NK-92 (cell line): Measurements from ENCODE around the gene ZNF497.
A peak's percentile ranks its signal among the peaks of the same experiment; 100 is the strongest.
"Not testable (repeated sequence)": the region's sequence is repeated elsewhere in the genome, so short reads cannot be mapped to it uniquely, and the experiment has no call there.

Experiments
- DNase-seq: peaks from one replicate; lab custom pipeline; 2025; ENCODE audit not compliant: unreplicated experiment; lab: John Stamatoyannopoulos, UW

Gene ZNF497

DNA sequence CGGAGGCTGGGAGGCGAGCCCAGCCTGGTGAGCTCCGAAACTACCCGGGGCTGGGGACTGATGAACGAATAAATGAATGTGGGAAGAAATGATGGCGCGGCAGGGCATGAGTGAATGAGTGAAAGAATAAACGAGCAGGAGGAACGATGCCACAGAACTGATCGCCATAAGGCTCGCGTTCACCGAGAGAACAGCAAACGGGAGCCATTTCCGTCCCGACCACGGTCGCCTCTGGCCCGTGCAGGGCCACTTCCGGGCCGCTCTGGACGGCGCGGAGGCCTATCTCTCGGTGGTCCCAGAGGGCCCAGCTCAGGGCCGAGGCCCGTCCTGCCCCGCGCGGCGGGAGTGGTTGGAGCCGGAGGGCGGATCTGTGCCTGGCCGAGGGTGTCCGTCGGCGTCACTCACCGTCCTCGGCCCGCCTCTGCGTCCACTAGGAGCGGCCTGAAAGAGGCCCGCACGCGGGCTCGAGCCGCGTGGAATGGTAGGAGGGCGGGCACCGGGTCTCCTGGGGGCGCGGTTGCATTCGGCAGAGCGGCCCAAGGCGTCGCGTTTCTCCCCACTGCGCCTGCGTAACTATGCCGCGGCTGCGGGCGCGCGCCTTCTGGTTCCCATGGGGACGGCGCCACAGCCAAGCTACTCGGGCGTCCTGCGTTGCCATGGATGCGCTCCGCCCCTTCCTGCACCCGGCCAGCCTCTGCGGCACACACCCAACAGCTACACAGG, at the start of gene ZNF497:
Gene ZNF497, minus strand, starts transcription at position 480 of the 723 bp plus-strand sequence. CDS start 5,116 bp downstream, outside the sequence.
- peak; percentile 63 for DNase-seq

DNA sequence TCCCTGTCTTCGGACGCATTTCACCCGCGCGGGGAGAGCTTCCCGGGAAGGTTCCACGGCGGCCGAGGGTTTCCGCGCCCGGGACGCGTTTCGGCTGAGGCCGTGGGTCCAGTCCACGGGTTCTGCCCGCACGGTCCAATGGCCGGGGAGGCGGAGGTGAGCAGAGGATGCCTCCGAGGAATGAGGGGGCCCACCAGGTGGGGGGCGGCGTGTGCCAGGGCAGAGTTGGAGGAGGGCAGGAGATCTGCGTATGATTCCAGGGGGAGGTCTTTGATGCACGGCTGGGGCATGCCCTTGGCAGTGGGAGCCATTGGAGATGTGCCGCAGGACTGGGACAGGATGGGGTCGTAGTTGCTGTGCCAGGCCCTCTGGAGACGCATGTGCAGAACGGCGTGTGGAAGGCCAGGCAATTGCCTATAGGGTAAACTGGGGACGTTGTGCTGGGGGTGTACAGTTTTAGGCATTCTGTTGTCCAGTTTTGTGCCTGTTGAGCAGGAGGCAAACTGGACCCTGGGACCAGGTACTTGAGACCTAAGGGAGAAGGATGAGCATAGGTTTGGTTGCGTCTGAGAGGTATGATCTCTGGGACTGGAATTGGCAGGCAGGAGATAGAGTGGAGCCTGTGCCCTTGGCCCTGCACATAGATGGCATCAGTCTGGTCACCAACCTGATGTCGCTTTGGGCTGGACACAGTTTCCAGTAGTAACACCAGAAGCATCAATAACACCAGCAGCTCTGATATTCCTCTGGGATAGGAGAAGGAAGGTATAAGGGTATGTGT, 46.6 kb upstream of the ZNF497 start:
- no peak for DNase-seq

DNA sequence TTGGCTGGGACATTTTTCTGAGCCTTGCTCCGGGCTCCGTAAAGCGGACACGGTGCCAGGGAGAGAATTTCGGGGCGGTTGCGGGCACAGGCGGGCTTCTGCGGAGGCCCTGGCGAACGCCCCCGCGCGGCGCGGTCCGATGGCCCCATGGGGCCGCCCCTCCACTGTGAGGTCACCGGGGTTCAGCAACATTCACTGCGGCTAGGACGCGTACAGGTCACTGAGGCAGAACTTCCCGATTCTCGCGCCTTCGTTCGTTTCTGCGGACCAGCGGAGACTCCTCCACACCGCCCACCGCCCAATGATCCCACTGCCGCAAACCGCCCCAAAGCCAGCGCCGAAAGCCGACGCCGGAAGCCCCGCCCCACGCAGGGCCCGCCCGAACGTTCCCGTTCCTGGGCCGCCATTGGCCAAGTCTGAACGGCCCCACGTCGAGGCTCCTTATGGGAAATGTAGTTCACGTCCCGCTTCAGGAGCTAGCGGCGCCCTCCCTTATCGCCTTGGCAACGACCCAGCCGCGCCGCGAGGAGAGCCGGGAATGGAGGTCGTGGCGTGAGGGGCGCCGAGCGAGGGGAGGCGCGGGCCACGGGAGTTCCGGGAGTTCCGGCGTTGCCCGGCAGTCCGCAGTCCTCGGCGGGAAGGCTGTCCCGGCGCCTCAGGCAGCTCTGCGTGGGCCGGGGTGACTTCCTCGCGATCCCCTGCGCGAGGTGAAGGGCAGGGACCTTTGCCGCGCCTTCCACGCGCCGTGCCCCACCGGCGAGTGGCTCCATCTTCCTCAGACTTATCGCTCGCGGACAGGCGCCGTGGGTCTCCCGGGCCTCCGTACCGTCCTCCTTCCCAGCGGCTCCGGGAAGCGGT, 45.8 kb upstream of the ZNF497 start, which contains the start of gene ZNF584:
Gene ZNF584, plus strand, starts transcription at position 498 of the 858 bp plus-strand sequence. CDS start 499 bp downstream, outside the sequence.
- DNase-seq = peak; percentile 59

DNA sequence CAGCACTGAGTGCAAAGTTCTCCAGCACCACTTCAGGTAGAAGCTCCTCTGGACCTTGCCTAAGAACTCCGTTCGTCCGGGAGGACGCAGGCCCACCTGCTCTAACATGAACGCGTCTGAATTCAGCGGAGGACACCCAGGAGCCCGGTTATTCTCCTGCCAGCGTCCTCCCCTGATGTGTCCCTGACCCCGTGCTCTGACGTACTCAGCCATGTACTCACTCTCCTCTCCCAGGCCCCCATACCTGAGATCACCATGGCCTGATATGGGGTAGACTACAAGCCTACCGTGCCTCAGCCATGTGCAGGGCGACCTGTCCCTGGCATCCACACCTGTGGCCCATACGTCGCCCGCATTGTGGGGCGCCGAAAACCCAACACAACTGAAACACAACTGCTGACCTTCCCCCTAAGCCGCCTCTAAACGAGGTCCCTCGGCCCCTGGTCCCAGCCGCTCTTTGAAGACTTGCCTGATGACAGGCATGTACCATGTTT, 45.2 kb upstream of the ZNF497 start:
- DNase-seq = no peak

DNA sequence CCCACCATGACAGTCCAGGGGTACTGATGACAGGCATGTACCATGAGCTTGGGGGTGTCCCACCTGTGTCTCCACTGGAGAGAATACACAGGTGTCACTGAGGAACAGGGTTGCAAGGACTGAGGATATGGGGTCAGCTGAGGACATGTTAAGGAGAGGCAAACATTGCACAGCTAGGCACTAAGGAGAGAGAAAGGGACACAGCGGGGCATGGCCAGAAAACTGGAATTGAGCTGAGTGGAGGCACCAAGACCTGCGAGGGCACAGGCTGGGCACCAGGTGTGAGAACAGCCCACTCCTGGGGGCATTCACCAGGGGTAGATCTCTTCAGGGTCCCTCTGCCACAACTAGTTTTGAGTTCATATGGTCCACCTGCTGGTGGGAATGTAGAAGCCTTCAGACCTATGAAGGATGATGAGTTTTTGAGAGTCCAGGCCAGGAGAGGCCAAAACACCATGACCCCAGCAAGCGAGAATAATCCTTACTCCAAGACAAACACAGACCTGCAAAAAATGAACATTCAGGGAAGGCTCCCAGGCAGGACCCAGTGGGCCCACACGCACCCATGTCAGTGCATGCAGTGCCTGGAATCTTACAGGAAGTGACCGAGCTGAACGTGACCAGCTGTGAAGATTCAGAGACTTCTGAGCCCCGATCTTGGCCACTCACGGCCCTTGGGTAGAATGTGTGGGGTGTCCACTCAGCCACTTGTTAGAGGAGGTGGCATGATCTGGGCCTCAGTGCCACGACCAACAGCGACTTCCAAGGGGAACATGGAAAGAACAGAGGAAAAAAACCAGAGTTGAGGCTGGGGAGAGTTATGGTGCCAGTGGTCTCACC, 44.5 kb upstream of the ZNF497 start:
- DNase-seq = no peak

DNA sequence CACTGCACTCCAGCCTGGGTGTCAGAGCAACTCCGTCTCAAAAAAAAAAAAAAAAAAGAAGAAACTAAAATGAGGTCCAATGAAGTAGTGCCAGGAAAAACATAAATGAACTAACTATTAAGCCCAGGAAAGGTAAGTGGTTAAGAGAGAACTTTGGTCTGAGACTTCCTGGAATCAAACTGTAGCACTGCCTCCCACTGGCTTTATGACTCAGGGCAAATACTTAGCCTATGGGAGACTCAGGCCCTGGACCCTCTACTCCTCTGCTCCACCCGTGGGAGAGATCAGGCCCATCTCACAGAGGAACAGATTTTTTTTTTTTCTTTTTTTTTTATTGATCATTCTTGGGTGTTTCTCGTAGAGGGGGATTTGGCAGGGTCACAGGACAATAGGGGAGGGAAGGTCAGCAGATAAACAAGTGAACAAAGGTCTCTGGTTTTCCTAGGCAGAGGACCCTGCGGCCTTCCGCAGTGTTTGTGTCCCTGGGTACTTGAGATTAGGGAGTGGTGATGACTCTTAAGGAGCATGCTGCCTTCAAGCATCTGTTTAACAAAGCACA, 41.4 kb upstream of the ZNF497 start:
- not testable (repeated sequence) for DNase-seq

DNA sequence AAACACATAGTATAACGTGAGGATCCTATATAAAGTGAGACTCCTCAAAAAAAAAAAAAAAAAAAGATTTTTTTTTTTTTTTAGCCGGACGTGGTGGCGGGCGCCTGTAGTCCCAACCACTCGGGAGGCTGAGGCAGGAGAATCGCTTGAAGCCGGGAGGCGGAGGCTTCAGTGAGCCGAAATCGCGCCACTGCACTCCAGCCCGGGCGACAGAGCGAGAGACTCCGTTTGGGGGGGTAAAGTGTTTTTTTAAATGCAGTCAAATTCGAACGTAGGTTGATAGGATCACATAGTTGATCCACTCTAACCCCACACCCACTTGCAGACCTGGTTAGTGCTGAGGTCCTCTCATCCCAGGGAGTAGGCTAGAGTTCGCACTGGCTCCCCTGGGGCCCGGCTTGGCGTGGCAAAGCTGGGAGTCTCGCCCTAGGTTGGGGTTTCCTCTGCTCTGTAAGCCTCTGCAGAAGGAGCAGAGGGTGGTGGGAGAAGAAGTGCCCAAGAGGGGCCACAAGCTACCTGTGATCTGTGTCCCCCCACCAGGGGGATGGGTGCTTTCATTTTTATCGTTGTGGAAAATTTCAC, 39.4 kb upstream of the ZNF497 start:
- DNase-seq = no peak

DNA sequence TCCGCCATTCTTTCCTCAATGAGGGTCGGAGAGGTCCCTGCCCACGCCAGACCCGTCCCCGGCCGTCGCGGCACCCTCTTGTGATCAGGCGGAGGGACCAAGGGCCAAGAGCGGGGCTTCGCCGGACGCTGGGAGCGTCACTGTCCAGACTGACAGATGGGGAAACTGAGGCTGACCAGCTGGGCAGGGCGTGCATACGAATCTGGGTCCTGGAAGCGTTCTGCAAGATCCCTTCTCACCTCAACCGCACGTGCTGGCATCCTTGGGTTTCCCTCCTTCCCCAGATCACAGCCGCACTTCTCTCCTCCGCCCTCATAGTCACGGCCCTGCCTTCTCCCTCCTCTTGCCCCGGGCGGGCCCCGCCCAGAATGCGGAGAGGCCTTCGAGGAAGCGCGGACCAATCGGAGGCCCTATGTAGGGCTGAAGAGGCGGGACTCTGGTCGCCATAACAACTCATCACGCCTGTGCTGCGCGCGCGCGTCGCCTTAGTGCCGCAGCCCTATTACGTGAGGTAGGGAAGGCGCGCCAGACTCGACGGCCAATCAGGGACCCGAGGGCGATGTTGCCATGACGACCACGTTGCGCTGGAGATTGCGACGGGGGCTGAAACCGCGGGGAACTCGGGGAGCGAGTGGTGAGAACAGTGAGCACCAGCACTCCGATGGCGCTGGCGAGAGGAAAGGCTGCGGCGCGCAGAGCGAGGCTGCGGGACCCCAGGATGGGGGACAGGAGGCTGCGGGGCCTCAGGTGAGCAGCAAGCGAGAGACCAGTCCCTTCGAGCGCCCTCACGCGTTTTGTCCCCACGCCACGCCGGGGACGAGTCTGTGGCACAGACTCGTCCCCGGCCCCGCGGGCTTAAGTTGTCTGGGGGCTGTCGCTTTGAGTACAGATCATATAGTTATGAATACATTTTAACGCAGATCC, 38.6 kb upstream of the ZNF497 start:
- peak; percentile 94 for DNase-seq

DNA sequence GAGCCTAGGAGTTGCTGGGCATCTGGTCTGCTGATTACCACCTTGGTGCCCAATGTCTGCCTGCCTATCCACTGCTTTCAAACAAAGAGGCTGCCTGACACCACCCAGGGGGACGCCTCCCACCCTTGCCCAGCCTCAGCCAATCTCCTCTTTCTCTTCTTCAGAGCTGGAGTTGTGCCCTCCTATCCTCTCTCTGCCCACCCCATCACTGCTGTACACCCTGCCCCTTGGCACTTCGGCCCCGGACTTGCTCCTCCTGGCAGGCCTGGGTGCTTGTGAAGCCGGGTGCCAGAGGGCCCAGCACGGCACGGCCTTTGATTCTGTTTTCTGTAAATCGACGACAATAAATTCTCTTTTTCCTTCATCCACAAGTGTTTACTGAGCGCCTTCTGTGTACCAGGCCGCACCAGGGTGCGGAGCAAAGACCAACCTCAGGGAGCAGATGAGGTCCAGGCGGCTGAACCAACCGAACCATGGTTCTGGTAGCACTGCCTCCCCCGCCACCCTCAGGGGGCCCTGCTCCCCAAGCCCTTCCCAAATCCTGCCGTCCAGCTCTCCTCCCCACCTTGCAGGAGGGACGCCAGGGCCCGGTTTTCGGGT, 37.9 kb upstream of the ZNF497 start:
- DNase-seq = no peak

DNA sequence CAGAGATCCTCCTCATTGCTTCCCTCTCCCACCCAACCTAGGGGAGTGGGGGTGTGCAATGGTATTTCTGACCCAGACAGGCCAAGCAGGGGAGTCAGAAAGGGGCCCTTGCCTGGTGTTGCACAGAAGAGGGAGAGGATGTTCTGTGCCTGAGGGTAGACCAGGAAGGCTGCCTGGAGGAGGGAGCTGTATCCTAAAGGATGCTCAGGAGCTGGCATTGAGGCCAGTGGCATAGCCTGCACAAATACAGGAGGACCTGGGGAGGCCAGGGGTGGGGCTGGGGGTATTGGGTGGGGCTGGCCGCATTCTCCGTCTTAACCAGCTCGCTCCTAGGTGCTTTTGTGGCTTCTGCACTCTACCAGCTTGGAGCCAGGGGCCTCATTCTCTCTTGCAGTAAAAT, 37.4 kb upstream of the ZNF497 start:
- DNase-seq = no peak

DNA sequence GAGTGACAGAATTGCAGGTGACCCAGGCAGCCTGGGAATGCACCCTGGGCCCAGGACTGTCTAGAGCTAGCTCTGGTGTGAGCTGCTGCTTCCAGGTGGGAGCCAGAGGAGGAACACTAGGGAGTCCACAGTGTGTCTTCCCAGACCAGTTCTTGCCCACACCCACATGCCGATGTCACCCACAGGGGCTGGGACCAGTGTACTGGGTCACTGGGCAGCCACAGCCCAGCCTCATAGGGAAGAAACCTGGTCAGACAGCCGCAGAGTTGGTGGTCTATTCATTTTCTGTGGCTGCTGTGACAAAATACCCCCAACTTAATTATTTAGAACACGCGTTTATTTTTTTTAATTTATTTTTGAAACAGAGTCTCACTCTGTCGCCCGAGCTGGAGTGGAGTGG, 36.0 kb upstream of the ZNF497 start:
- DNase-seq = no peak

DNA sequence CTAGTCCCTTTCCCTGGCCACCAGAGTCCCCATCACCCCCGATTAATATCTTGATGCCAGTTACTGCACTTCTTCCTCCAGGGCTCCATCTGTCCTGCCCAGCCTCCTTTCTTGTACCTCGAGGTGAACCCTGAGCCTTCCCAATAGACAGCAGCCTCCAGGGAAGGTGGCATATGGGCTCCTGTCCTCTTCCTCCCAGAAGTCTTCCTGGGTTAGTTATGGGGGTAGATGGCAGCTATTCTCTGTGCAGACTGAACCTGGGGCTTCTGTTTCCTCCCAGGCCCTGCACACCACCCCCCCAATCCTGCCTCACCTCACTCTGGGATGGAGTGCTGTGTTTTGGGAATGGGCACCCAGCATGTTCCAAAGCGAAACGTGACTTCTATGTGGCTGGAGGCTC, 35.5 kb upstream of the ZNF497 start:
- no peak for DNase-seq

DNA sequence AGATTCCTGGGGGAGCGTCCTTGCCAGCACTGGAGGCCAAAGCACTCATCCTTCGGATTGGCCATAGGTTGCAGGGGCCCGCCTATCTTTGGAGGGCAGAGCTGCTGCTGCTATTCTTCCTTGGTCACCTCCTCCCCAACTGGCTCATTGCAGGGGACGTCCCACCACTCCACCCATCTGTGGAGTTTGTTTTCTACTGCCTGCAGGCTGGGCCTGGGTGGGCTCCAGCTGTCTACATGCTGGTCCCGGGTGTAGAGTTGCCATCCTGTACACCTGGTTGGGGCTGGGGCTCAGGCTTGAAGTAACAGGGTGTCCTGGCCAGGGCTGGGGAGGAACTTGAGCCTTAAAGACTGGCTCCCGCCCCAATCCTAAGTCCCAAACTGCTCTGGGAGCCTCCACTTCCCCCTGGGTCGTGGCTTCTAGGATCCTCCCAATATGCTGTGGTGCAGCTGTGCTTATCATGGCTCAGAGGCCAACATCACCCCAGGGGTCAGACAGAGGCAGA, 35.0 kb upstream of the ZNF497 start:
- DNase-seq = no peak

DNA sequence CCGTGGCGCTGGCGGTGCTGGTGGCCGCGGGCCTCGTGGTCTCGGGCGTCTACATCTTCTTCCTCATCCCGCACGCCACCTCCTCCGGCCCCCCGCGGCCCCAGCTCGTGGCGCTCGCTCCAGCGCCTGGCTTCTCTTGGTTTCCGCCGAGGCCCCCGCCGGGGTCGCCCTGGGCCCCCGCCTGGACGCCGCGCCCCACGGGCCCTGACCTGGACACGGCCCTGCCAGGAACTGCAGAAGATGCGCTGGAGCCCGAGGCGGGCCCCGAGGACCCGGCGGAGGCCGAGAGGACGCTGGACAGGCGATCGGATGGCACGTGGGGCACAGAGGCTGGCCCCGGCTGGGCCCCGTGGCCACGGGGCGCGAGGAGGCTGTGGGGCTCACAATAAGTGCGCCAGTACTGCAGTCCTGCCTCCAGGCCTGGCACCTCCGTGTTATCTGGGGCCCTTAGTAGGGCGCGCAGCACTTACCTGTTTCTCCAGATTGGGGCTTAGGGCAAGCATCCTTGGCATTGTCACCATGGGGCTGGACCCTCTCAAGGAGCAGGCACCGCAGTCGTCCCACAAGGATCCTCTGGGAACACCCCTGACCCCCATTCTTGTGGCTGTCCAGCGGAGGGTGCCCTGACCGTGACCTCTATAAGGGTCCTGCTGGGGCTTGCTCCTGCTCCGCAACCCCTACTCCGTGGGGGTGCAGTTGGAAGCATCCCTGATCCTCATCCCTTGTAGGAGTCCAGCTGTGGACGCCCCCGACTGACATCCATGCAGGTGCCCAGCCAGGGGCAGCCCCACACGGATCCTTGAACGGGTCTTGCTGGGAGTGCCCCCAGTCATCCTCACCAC, 34.4 kb upstream of the ZNF497 start:
- no peak for DNase-seq

DNA sequence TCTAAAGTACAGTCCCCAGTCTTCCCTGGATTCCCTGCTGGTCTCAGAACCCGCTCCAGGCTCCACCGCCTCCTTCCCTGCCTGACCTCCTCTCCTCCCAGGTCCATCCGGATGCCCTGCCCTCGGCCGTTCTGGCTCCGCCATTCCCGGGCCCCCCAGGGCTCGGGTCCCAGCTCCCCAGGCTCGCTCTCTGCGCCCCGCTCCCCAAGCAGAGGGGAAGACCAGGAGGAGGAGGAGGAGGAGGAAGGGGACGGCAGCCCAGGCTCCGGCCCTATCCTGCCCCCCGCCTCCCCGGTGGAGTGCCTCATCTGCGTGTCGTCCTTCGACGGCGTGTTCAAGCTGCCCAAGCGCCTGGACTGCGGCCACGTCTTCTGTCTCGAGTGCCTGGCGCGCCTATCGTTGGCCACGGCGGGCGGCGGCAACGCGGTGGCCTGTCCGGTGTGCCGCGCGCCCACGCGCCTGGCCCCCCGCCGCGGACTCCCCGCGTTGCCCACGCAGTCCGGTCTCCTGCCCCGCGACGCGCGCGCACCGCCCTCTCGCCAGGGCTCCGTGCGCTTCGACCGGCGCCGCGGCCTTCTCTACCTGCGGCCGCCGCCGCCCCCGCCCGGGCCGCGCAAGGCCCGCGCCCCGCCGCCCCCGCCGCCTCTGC, 33.6 kb upstream of the ZNF497 start:
- no peak for DNase-seq

DNA sequence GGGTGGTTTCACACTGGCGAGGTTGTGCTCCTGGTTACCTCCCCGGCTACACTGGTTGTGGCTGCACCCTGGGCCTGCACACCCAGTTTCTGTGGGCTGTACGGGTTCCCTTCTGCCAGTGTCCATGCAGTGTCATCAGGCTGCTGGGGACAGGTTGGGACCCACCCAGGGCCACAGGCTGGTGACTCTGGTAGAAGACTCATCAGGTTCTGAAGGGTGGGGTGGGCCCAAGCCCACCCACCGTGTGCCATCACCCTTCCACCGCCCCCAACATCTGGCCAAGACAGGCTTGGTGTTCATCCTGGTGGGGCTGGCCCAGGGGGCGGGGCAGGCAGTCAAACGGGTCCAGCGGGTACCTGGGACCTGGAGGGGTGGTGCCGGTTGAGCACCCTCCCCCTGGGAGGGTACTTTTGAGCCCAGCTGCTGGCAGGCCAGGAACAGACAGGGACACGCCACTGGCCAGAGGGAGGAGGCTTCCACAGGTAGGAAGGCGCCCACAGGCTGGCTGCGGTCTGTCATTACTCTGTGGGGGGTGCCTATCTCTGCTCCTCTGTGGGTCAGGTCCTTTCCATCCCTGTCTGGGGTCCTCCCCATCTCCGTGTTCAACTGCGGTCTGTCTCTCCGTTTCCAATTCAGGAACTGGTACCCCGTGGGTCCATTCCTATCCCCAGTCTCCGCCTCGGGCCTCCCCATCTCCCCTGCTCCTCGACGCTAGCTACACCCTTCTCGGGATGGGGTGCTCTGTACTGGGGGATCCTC, 32.8 kb upstream of the ZNF497 start, which contains the start of gene RNF225:
Gene RNF225, plus strand, starts transcription at position 437 of the 759 bp plus-strand sequence. CDS start 434 bp downstream, outside the sequence.
- no peak for DNase-seq
